GM23248 (cell line): Measurements from ENCODE around the gene C1orf21. TPM values are rescaled to one million over a fixed set of nuclear protein-coding genes. Genes with fewer than 3 reads are reported as not detected.

Source experiments
- DNase-seq: peaks from one replicate; pipeline ENCODE4 v3.0.0-alpha.2; 2015
- H2AFZ ChIP-seq: fragments of 200-600 bp; sonication (generic); 2 replicates; pipeline ENCODE4 v1.6.1; 2016; ENCODE audit warnings: antibody characterized with exemption
- H3F3A ChIP-seq: fragments of 200-600 bp; sonication (generic); 2 replicates; pipeline ENCODE4 v1.6.1; 2016; ENCODE audit warnings: mild to moderate bottlenecking, antibody characterized with exemption, mixed run types; ENCODE audit not compliant: insufficient read depth
- H3K27ac ChIP-seq: fragments of 200-600 bp; sonication (generic); 2 replicates; pipeline ENCODE4 v1.5.1; 2016; ENCODE audit warnings: mild to moderate bottlenecking
- H3K27me3 ChIP-seq: fragments of 200-600 bp; sonication (generic); replicated peaks from 2 replicates; pipeline ENCODE4 v1.6.1; 2016; ENCODE audit warnings: mild to moderate bottlenecking; ENCODE audit not compliant: insufficient read depth
- H3K36me3 ChIP-seq: fragments of 200-600 bp; sonication (generic); 2 replicates; pipeline ENCODE4 v1.6.1; 2016; ENCODE audit warnings: low read depth, mild to moderate bottlenecking
- H3K4me1 ChIP-seq: fragments of 200-600 bp; sonication (generic); 2 replicates; pipeline ENCODE4 v1.6.1; 2016; ENCODE audit warnings: mild to moderate bottlenecking; ENCODE audit not compliant: insufficient read depth
- H3K4me2 ChIP-seq: fragments of 200-600 bp; sonication (generic); one replicate; pipeline ENCODE4 v1.6.1; 2016; ENCODE audit warnings: mild to moderate bottlenecking; ENCODE audit not compliant: unreplicated experiment
- H3K4me3 ChIP-seq: fragments of 200-600 bp; sonication (generic); 2 replicates; pipeline ENCODE4 v1.5.1; 2016; ENCODE audit warnings: mild to moderate bottlenecking
- H3K79me2 ChIP-seq: fragments of 200-600 bp; sonication (generic); 2 replicates; pipeline ENCODE4 v1.6.1; 2016; ENCODE audit warnings: mild to moderate bottlenecking; ENCODE audit not compliant: insufficient read depth
- H3K9ac ChIP-seq: fragments of 200-600 bp; sonication (generic); 2 replicates; pipeline ENCODE4 v1.6.1; 2016; ENCODE audit warnings: mild to moderate bottlenecking
- H3K9me2 ChIP-seq: fragments of 200-600 bp; sonication (generic); 2 replicates; pipeline ENCODE4 v1.6.1; 2016; ENCODE audit warnings: mixed run types, mild to moderate bottlenecking, moderate library complexity; ENCODE audit not compliant: insufficient read depth
- H3K9me3 ChIP-seq: fragments of 200-600 bp; sonication (generic); one replicate; pipeline ENCODE4 v1.6.1; 2017; ENCODE audit warnings: low read depth
- H4K20me1 ChIP-seq: fragments of 200-600 bp; sonication (generic); 2 replicates; pipeline ENCODE4 v1.6.0; 2016; ENCODE audit not compliant: insufficient read depth
- EZH2 ChIP-seq: fragments of 200-600 bp; sonication (generic); IDR thresholded peaks from 2 replicates; pipeline ENCODE4 v1.6.1; 2018; ENCODE audit warnings: antibody characterized with exemption, mild to moderate bottlenecking; ENCODE audit not compliant: insufficient read depth, poor library complexity, severe bottlenecking
- EZH2phosphoT487 ChIP-seq: fragments of 200-600 bp; sonication (generic); IDR thresholded peaks from 2 replicates; pipeline ENCODE4 v1.6.1; 2018; ENCODE audit warnings: antibody characterized with exemption, moderate library complexity, mild to moderate bottlenecking, low read depth; ENCODE audit not compliant: insufficient read depth
- WGBS, 2 experiments: methylation state at CpG; one replicate each; pipeline ENCODE4 v1.1.6; 2015 to 2017; ENCODE audit warnings: low lambda C conversion rate in 2 of 2, low coverage in 1 of 2; ENCODE audit errors: missing lambda C conversion rate in 2 of 2; 5-methylcytosine and 5-hydroxymethylcytosine counted together
- in situ Hi-C: fragments of 300-500 bp; cut with MboI; formaldehyde crosslinking; loops from 2 replicates; pipeline ENCODE4 v1.15.0; 2020
- polyA plus RNA-seq: library from polyadenylated mRNA; unstranded; fragments of >200 nt; fragmentation: Nextera tagmentation; extraction: Ambion mirVana; gene quantifications from 2 replicates; pipeline ENCODE4 v1.2.1, GENCODE V29; 2016
- total RNA-seq: library from RNA; depleted of rRNA; stranded (reverse); fragments of >200 nt; shearing (Covaris generic); gene quantifications from 2 replicates; pipeline ENCODE4 v1.2.3, GENCODE V29; 2014

The C1orf21 gene
- total and polyA plus RNA-seq, 2 experiments from 2014 or later: 16.7 to 20.0 TPM

- Histone ChIP-seq H3K4me1 (no peaks in the 10 kb centered on the region), H3K9me3 (no peaks in the 10 kb centered on the region), H3K9me2 (no peaks in the 10 kb centered on the region), H3K9ac (no peak overlapping the region), H3F3A (no peaks in the 10 kb centered on the region), H3K4me3 (no peak overlapping the region), H3K27ac (no peak overlapping the region), H4K20me1 (no peaks in the 10 kb centered on the region), H2AFZ (no peak overlapping the region), H3K36me3 (no peaks in the 10 kb centered on the region), H3K4me2 (no peak overlapping the region), H3K79me2 (no peaks in the 10 kb centered on the region), H3K27me3 (no peaks in the 10 kb centered on the region)
- TF ChIP-seq EZH2 (no peak), EZH2phosphoT487 (no peak)
- WGBS, 2 experiments: 90 to 99% methylated on average over 2 of the region's 2 CpGs
- in situ Hi-C loops: loop anchor here (25.0 kb wide), 1 partner anchor 421 kb away; no protein-coding TSS in a partner anchor
- no peak for DNase-seq
These were observed 271.2 kb downstream of the C1orf21 start for GRCh38 chr1:184658055-184658454.

- no peaks in the 10 kb centered on the region for H3K9me3 ChIP-seq
- H3K36me3 ChIP-seq: no peaks in the 10 kb centered on the region
- H3K4me3 ChIP-seq: no peak overlapping the region
- no peak for DNase-seq
- H4K20me1 ChIP-seq: no peaks in the 10 kb centered on the region
- H3K9me2 ChIP-seq: no peaks in the 10 kb centered on the region
- TF ChIP-seq EZH2phosphoT487 (no peak), EZH2 (no peak)
- no peak overlapping the region for H3K4me2 ChIP-seq
- H3K9ac ChIP-seq: no peak overlapping the region
- H3K79me2 ChIP-seq: no peaks in the 10 kb centered on the region
- H2AFZ ChIP-seq: no peak overlapping the region
- WGBS, 2 experiments: 82 to 95% methylated on average over 2 of the region's 2 CpGs
- no peaks in the 10 kb centered on the region for H3K4me1 ChIP-seq
- in situ Hi-C loops: loop anchor here (10.0 to 25.0 kb wide), 4 partner anchors 96 to 576 kb away; partner anchors contain the start of gene C1orf21
- H3F3A ChIP-seq: no peaks in the 10 kb centered on the region
- H3K27me3 ChIP-seq: peaks cover 8% of the 10 kb centered on the region
- no peak overlapping the region for H3K27ac ChIP-seq
These were observed 273.8 kb downstream of the C1orf21 start for GRCh38 chr1:184660462-184661191.

- no peaks in the 10 kb centered on the region for H4K20me1 ChIP-seq
- no peaks in the 10 kb centered on the region for H3K9me2 ChIP-seq
- no peak overlapping the region for H3K27ac ChIP-seq
- no peaks in the 10 kb centered on the region for H3K36me3 ChIP-seq
- H3K4me1 ChIP-seq: no peaks in the 10 kb centered on the region
- no peak overlapping the region for H3K4me2 ChIP-seq
- no peak for DNase-seq
- no peak for TF ChIP-seq EZH2phosphoT487
- TF ChIP-seq EZH2: no peak
- H3K27me3 ChIP-seq: peaks cover 10% of the 10 kb centered on the region
- H3K9ac ChIP-seq: no peak overlapping the region
- no peak overlapping the region for H2AFZ ChIP-seq
- no peak overlapping the region for H3K4me3 ChIP-seq
- no peaks in the 10 kb centered on the region for H3K79me2 ChIP-seq
- in situ Hi-C loops: loop anchor here (10.0 to 25.0 kb wide), 4 partner anchors 97 to 577 kb away; partner anchors contain the start of gene C1orf21
- no peaks in the 10 kb centered on the region for H3F3A ChIP-seq
- WGBS, 2 experiments: 90 to 98% methylated on average over 1 of the region's 1 CpG
- H3K9me3 ChIP-seq: no peaks in the 10 kb centered on the region
These were observed 275.0 kb downstream of the C1orf21 start for GRCh38 chr1:184661801-184662200.

- Histone ChIP-seq H2AFZ (peak overlapping the region; percentile 91), H3K9me3 (no peaks in the 10 kb centered on the region), H4K20me1 (no peaks in the 10 kb centered on the region), H3K79me2 (no peaks in the 10 kb centered on the region), H3K27ac (no peak overlapping the region), H3K36me3 (no peaks in the 10 kb centered on the region), H3K4me3 (peak overlapping the region; percentile 63), H3F3A (no peaks in the 10 kb centered on the region), H3K4me2 (peak overlapping the region; percentile 85), H3K9me2 (no peaks in the 10 kb centered on the region), H3K4me1 (no peaks in the 10 kb centered on the region), H3K27me3 (peaks cover 10% of the 10 kb centered on the region), H3K9ac (peak overlapping the region; percentile 37)
- in situ Hi-C loops: loop anchor here (10.0 to 25.0 kb wide), 4 partner anchors 99 to 579 kb away; partner anchors contain the start of gene C1orf21
- WGBS, 2 experiments: 23 to 25% methylated on average over 35 to 39 of the region's 40 CpGs
- peak; percentile 84 for DNase-seq
- TF ChIP-seq EZH2 (no peak), EZH2phosphoT487 (no peak)
These were observed 277.3 kb downstream of the C1orf21 start for GRCh38 chr1:184664042-184664660.
